HepG2 (cell line): ENCODE measurements around the gene VPS29. TPM values are rescaled to one million over a fixed set of nuclear protein-coding genes. Genes with fewer than 3 reads are reported as not detected.

Source experiments
- FIP1L1 ChIP-seq: fragments of 200-400 bp; formaldehyde crosslinking; IDR thresholded peaks from 2 replicates; pipeline ENCODE4 v1.6.1; 2018; ENCODE audit warnings: low read depth, mild to moderate bottlenecking, low read length, moderate library complexity, borderline replicate concordance; ENCODE audit not compliant: insufficient read depth
- HOXA5 ChIP-seq: sonication (generic); formaldehyde crosslinking; IDR thresholded peaks from 2 replicates; pipeline ENCODE4 v1.4.0; 2020; ENCODE audit warnings: missing genetic modification reagents
- JUND ChIP-seq: sonication (generic); formaldehyde crosslinking; IDR thresholded peaks from 2 replicates; pipeline ENCODE4 v1.8.0; 2022; ENCODE audit warnings: mild to moderate bottlenecking, missing genetic modification reagents
- RORA ChIP-seq: sonication (generic); formaldehyde crosslinking; IDR thresholded peaks from 2 replicates; pipeline ENCODE4 v1.5.0; 2020; ENCODE audit warnings: mild to moderate bottlenecking, missing genetic modification reagents, moderate library complexity
- STAT5B ChIP-seq: sonication (generic); formaldehyde crosslinking; IDR thresholded peaks from 2 replicates; pipeline ENCODE4 v1.4.0; 2020; ENCODE audit warnings: missing genetic modification reagents
- ZFP90 ChIP-seq: sonication (generic); formaldehyde crosslinking; IDR thresholded peaks from 2 replicates; pipeline ENCODE4 v1.8.0; 2022; ENCODE audit warnings: missing genetic modification reagents, mild to moderate bottlenecking, inconsistent platforms, borderline replicate concordance
- ZKSCAN8 ChIP-seq: IDR thresholded peaks from 2 replicates; pipeline ENCODE4 v1.6.1; 2016; ENCODE audit warnings: borderline replicate concordance, missing genetic modification reagents, missing compliant biosample characterization
- ZNF335 ChIP-seq: sonication (generic); formaldehyde crosslinking; IDR thresholded peaks from 2 replicates; pipeline ENCODE4 v1.4.0; 2020; ENCODE audit warnings: missing genetic modification reagents
- ZNF34 ChIP-seq: sonication (generic); formaldehyde crosslinking; IDR thresholded peaks from 2 replicates; pipeline ENCODE4 v1.4.0; 2020; ENCODE audit warnings: mild to moderate bottlenecking, missing genetic modification reagents, borderline replicate concordance
- ZNF563 ChIP-seq: sonication (generic); formaldehyde crosslinking; IDR thresholded peaks from 2 replicates; pipeline ENCODE4 v1.8.0; 2022; ENCODE audit warnings: mild to moderate bottlenecking, moderate library complexity, missing genetic modification reagents
- ZNF607 ChIP-seq: sonication (generic); formaldehyde crosslinking; IDR thresholded peaks from 2 replicates; pipeline ENCODE4 v1.5.1; 2020; ENCODE audit warnings: missing genetic modification reagents, mild to moderate bottlenecking, borderline replicate concordance
- ZSCAN9 ChIP-seq: IDR thresholded peaks from 2 replicates; pipeline ENCODE4 v1.6.1; 2016; ENCODE audit warnings: borderline replicate concordance
- polyA plus RNA-seq, 8 experiments: library from polyadenylated mRNA; depleted of rRNA in 3 of 8; stranded (reverse) in 7 of 8; unstranded in 1 of 8; fragments of >200 nt; fragmentation: Illumina TruSeq in 4 of 8; extraction: Trizol in 4 of 8; gene quantifications; 2 replicates each; pipeline versions ENCODE4 v1.2.1 to v1.2.3, GENCODE V29; 2011 to 2016; ENCODE audit warnings: low read depth in 4 of 8, missing spikeins in 1 of 8, mixed read lengths in 1 of 8; ENCODE audit not compliant: insufficient read depth in 1 of 8
- total RNA-seq, 5 experiments: library from RNA; depleted of rRNA; stranded (reverse); fragments of >200 nt; fragmentation: Illumina TruSeq; extraction: Trizol; gene quantifications; 2 replicates each; pipeline ENCODE4 v1.2.3, GENCODE V29; 2016; ENCODE audit warnings: low read depth in 1 of 5
- TF ChIP-seq, protein P1 (sequence below): sonication (generic); formaldehyde crosslinking; IDR thresholded peaks from 2 replicates; pipeline ENCODE4 v1.4.0; 2020; ENCODE audit warnings: missing genetic modification reagents, borderline replicate concordance
- TF ChIP-seq, protein P2 (sequence below): sonication (generic); formaldehyde crosslinking; IDR thresholded peaks from 2 replicates; pipeline ENCODE4 v1.5.1; 2020; ENCODE audit warnings: mild to moderate bottlenecking, missing genetic modification reagents
- TF ChIP-seq, protein P3 (sequence below): sonication (generic); formaldehyde crosslinking; IDR thresholded peaks from 2 replicates; pipeline ENCODE4; 2020; ENCODE audit warnings: missing genetic modification reagents, mild to moderate bottlenecking, borderline replicate concordance
- TF ChIP-seq, protein P4 (sequence below): sonication (generic); formaldehyde crosslinking; conservative IDR thresholded peaks from 2 replicates; pipeline ENCODE4 v1.4.0; 2020; ENCODE audit warnings: missing genetic modification reagents

The VPS29 gene
- total and polyA plus RNA-seq, 2 of the 13 experiments (the other 11 are each of a cell fraction or from before 2014, with no cell fraction given), result 107 to 114 TPM

DNA sequence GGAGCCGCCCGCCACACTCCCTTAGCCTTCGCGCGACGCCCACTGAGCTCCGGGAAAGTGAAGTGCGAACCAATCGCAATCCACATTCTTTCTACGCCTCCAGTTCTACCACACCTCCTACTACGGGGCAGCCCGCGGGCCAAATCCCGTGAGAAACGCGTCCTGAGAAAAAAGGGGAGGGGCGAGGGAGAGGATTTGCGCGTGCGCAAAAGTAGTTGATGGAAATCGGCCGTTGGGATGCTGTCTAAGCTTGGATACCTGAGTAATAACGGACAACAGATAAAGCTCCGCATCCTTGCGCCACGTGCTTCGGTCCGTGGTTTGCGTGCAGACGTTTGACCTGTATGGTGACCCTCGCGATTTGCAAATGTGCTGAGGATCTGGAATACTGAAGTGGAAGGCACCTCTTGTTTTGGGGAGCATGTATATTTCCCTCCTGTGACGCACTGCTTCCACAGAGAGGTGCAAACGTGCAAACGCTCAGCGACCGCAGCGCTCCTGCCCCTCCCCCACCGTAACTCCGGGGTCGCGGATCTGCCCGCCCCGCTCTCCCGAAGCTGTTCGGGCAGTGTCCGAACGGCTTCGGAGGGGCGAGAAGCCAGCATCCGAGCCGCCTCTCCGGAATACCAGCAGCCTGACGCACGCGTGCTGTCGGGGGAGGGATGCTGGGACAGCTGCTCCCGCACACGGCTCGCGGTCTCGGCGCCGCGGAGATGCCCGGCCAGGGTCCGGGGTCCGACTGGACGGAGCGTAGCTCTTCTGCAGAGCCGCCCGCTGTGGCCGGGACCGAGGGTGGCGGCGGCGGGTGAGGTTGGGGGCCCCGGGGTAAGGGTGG is 33.5 kb downstream of the VPS29 start, which contains the start of the genes FAM216A and GPN3 (continued):
- TF ChIP-seq, protein P1, sequence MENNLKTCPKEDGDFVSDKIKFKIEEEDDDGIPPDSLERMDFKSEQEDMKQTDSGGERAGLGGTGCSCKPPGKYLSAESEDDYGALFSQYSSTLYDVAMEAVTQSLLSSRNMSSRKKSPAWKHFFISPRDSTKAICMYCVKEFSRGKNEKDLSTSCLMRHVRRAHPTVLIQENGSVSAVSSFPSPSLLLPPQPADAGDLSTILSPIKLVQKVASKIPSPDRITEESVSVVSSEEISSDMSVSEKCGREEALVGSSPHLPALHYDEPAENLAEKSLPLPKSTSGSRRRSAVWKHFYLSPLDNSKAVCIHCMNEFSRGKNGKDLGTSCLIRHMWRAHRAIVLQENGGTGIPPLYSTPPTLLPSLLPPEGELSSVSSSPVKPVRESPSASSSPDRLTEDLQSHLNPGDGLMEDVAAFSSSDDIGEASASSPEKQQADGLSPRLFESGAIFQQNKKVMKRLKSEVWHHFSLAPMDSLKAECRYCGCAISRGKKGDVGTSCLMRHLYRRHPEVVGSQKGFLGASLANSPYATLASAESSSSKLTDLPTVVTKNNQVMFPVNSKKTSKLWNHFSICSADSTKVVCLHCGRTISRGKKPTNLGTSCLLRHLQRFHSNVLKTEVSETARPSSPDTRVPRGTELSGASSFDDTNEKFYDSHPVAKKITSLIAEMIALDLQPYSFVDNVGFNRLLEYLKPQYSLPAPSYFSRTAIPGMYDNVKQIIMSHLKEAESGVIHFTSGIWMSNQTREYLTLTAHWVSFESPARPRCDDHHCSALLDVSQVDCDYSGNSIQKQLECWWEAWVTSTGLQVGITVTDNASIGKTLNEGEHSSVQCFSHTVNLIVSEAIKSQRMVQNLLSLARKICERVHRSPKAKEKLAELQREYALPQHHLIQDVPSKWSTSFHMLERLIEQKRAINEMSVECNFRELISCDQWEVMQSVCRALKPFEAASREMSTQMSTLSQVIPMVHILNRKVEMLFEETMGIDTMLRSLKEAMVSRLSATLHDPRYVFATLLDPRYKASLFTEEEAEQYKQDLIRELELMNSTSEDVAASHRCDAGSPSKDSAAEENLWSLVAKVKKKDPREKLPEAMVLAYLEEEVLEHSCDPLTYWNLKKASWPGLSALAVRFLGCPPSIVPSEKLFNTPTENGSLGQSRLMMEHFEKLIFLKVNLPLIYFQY, result 0 out of 2 replicates have a peak, but pooled peaks have one; percentile 17
- TF ChIP-seq ZNF335 (0 out of 2 replicates have a peak, but pooled peaks have one; percentile 69), JUND (CRISPR knock-in tag) (0 out of 2 replicates have a peak, but pooled peaks have one; percentile 20), RORA (CRISPR knock-in tag) (no peak), FIP1L1 (0 out of 2 replicates have a peak, but pooled peaks have one; percentile 75), ZKSCAN8 (CRISPR knock-in tag) (no peak), ZSCAN9 (CRISPR knock-in tag) (peak; percentile 43; the same call in 1 of the 2 replicates), ZFP90 (CRISPR knock-in tag) (peak; percentile 82), ZNF563 (CRISPR knock-in tag) (peak; percentile 12; the same call in 1 of the 2 replicates), ZNF607 (CRISPR knock-in tag) (peak; percentile 46; the same call in 1 of the 2 replicates), HOXA5 (CRISPR knock-in tag) (peak; percentile 11; the same call in 1 of the 2 replicates), STAT5B (CRISPR knock-in tag) (no peak), ZNF34 (peak; percentile 93; the same call in 1 of the 2 replicates)
- TF ChIP-seq, protein P2, sequence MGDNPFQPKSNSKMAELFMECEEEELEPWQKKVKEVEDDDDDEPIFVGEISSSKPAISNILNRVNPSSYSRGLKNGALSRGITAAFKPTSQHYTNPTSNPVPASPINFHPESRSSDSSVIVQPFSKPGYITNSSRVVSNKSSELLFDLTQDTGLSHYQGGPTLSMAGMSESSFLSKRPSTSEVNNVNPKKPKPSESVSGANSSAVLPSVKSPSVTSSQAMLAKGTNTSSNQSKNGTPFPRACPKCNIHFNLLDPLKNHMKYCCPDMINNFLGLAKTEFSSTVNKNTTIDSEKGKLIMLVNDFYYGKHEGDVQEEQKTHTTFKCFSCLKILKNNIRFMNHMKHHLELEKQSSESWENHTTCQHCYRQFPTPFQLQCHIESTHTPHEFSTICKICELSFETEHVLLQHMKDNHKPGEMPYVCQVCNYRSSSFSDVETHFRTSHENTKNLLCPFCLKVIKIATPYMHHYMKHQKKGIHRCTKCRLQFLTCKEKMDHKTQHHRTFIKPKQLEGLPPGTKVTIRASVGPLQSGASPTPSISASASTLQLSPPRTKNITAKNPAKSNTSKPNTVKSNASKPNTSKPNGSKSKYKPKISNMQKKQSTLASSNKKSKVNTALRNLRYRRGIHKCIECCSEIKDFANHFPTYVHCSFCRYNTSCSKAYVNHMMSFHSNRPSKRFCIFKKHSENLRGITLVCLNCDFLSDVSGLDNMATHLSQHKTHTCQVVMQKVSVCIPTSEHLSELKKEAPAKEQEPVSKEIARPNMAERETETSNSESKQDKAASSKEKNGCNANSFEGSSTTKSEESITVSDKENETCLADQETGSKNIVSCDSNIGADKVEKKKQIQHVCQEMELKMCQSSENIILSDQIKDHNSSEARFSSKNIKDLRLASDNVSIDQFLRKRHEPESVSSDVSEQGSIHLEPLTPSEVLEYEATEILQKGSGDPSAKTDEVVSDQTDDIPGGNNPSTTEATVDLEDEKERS (CRISPR knock-in tag), result no peak
- TF ChIP-seq, protein P3, sequence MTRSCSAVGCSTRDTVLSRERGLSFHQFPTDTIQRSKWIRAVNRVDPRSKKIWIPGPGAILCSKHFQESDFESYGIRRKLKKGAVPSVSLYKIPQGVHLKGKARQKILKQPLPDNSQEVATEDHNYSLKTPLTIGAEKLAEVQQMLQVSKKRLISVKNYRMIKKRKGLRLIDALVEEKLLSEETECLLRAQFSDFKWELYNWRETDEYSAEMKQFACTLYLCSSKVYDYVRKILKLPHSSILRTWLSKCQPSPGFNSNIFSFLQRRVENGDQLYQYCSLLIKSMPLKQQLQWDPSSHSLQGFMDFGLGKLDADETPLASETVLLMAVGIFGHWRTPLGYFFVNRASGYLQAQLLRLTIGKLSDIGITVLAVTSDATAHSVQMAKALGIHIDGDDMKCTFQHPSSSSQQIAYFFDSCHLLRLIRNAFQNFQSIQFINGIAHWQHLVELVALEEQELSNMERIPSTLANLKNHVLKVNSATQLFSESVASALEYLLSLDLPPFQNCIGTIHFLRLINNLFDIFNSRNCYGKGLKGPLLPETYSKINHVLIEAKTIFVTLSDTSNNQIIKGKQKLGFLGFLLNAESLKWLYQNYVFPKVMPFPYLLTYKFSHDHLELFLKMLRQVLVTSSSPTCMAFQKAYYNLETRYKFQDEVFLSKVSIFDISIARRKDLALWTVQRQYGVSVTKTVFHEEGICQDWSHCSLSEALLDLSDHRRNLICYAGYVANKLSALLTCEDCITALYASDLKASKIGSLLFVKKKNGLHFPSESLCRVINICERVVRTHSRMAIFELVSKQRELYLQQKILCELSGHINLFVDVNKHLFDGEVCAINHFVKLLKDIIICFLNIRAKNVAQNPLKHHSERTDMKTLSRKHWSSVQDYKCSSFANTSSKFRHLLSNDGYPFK (CRISPR knock-in tag), result peak; percentile 93; the same call in 1 of the 2 replicates
- TF ChIP-seq, protein P4, sequence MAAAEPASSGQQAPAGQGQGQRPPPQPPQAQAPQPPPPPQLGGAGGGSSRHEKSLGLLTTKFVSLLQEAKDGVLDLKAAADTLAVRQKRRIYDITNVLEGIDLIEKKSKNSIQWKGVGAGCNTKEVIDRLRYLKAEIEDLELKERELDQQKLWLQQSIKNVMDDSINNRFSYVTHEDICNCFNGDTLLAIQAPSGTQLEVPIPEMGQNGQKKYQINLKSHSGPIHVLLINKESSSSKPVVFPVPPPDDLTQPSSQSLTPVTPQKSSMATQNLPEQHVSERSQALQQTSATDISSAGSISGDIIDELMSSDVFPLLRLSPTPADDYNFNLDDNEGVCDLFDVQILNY (CRISPR knock-in tag), result peak; percentile 84
